HL-60 (cell line): ENCODE data around the gene ATXN7L2.

Source experiments
- DNase-seq, 2 experiments: peaks; one replicate each; pipeline ENCODE4 v3.0.0-alpha.2; 2010 to 2020; ENCODE audit warnings: low read depth in 1 of 2, low spot score in 1 of 2
- H3K27ac ChIP-seq: fragments of 250-450 bp; sonication (Bioruptor Pico); replicated peaks from 2 replicates; pipeline ENCODE4 v1.5.1; 2020; ENCODE audit warnings: mild to moderate bottlenecking, moderate library complexity
- H3K27me3 ChIP-seq: fragments of 250-450 bp; sonication (Bioruptor Pico); 2 replicates; pipeline ENCODE4 v1.5.1; 2021; ENCODE audit warnings: mild to moderate bottlenecking, moderate library complexity; ENCODE audit not compliant: insufficient read depth, poor library complexity, severe bottlenecking
- H3K4me3 ChIP-seq: replicated peaks from 2 replicates; pipeline ENCODE4 v1.5.1; 2011; ENCODE audit warnings: mild to moderate bottlenecking, control low read depth, low read length; ENCODE audit not compliant: insufficient read depth
- GABPA ChIP-seq: IDR thresholded peaks from 2 replicates; pipeline ENCODE4 v1.6.1; 2012; ENCODE audit warnings: low read depth
- POLR2AphosphoS5 ChIP-seq: IDR thresholded peaks from 2 replicates; pipeline ENCODE4 v1.6.1; 2012; ENCODE audit warnings: low read depth
- SPI1 ChIP-seq: IDR thresholded peaks from 2 replicates; pipeline ENCODE4 v1.6.1; 2012; ENCODE audit warnings: low read depth, mild to moderate bottlenecking, borderline replicate concordance
- TF ChIP-seq, protein P1 (sequence below): IDR thresholded peaks from one replicate; pipeline ENCODE4 v1.5.1; 2011; ENCODE audit warnings: low read length, control low read depth, inconsistent platforms; ENCODE audit not compliant: insufficient read depth
- TF ChIP-seq, protein P2 (sequence below): IDR thresholded peaks from 2 replicates; pipeline ENCODE4 v1.6.1; 2012; ENCODE audit warnings: low read depth; ENCODE audit not compliant: insufficient replicate concordance

Gene ATXN7L2

GRCh38 chr1:109538827-109539555 lies 55.3 kb downstream of the ATXN7L2 start:
- TF ChIP-seq SPI1 (no peak), POLR2AphosphoS5 (no peak), GABPA (no peak)
- TF ChIP-seq, protein P1, sequence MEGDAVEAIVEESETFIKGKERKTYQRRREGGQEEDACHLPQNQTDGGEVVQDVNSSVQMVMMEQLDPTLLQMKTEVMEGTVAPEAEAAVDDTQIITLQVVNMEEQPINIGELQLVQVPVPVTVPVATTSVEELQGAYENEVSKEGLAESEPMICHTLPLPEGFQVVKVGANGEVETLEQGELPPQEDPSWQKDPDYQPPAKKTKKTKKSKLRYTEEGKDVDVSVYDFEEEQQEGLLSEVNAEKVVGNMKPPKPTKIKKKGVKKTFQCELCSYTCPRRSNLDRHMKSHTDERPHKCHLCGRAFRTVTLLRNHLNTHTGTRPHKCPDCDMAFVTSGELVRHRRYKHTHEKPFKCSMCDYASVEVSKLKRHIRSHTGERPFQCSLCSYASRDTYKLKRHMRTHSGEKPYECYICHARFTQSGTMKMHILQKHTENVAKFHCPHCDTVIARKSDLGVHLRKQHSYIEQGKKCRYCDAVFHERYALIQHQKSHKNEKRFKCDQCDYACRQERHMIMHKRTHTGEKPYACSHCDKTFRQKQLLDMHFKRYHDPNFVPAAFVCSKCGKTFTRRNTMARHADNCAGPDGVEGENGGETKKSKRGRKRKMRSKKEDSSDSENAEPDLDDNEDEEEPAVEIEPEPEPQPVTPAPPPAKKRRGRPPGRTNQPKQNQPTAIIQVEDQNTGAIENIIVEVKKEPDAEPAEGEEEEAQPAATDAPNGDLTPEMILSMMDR: no peak
- TF ChIP-seq, protein P2, sequence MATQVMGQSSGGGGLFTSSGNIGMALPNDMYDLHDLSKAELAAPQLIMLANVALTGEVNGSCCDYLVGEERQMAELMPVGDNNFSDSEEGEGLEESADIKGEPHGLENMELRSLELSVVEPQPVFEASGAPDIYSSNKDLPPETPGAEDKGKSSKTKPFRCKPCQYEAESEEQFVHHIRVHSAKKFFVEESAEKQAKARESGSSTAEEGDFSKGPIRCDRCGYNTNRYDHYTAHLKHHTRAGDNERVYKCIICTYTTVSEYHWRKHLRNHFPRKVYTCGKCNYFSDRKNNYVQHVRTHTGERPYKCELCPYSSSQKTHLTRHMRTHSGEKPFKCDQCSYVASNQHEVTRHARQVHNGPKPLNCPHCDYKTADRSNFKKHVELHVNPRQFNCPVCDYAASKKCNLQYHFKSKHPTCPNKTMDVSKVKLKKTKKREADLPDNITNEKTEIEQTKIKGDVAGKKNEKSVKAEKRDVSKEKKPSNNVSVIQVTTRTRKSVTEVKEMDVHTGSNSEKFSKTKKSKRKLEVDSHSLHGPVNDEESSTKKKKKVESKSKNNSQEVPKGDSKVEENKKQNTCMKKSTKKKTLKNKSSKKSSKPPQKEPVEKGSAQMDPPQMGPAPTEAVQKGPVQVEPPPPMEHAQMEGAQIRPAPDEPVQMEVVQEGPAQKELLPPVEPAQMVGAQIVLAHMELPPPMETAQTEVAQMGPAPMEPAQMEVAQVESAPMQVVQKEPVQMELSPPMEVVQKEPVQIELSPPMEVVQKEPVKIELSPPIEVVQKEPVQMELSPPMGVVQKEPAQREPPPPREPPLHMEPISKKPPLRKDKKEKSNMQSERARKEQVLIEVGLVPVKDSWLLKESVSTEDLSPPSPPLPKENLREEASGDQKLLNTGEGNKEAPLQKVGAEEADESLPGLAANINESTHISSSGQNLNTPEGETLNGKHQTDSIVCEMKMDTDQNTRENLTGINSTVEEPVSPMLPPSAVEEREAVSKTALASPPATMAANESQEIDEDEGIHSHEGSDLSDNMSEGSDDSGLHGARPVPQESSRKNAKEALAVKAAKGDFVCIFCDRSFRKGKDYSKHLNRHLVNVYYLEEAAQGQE: no peak
- Histone ChIP-seq H3K4me3 (no peak overlapping the region), H3K27ac (no peak overlapping the region), H3K27me3 (no peaks in the 10 kb centered on the region)
- DNase-seq: no peak

- no peak for DNase-seq
- Histone ChIP-seq H3K4me3 (no peak within 1 kb of the TSS), H3K27ac (no peak within 1 kb of the TSS), H3K27me3 (no peaks in the 10 kb centered on the region)
- TF ChIP-seq SPI1: no peak
- TF ChIP-seq, protein P2: no peak
- no peak for TF ChIP-seq POLR2AphosphoS5
- no peak for TF ChIP-seq GABPA
- TF ChIP-seq, protein P1: no peak
These were observed 56.0 kb downstream of the ATXN7L2 start, which contains the start of gene GPR61 for GRCh38 chr1:109539676-109540075. Gene GPR61 (plus strand): TSS chr1:109539872. CDS start chr1:109543023, 3,151 bp downstream.

DNA sequence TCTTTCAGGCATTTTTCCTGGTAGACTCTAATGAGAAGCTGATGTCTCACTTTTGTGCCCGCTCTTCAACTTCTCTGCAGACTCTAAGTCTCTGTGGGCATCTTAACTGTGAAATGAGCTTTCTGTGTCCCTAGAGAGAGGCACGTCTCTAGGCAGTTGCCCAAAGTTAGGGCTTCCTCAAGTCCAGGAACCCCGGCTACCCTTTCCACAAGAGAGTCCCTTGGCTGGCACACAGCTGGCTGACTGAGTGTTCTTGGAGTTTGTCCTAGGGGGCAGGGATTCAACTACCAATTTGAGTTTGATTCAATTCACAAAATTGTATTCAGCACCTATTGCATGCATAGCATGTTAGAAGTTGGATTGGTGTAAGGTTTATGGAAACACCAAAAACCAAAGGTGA lies 57.4 kb downstream of the ATXN7L2 start:
- Histone ChIP-seq H3K27ac (no peak overlapping the region), H3K27me3 (no peaks in the 10 kb centered on the region), H3K4me3 (no peak overlapping the region)
- no peak for DNase-seq
- TF ChIP-seq GABPA: no peak
- TF ChIP-seq, protein P1: no peak
- TF ChIP-seq, protein P2: no peak
